Stimulated activated CD4-positive, alpha-beta T cell treated with anti-CD3 and anti-CD28 coated beads, Interleukin-15, amount 100 ng/mL, for 24 hours (primary cell): ENCODE data around the gene TMEM158.

Source experiments
- DNase-seq: peaks from one replicate; pipeline ENCODE4 v3.0.0-alpha.2; 2020

TMEM158 gene

DNA sequence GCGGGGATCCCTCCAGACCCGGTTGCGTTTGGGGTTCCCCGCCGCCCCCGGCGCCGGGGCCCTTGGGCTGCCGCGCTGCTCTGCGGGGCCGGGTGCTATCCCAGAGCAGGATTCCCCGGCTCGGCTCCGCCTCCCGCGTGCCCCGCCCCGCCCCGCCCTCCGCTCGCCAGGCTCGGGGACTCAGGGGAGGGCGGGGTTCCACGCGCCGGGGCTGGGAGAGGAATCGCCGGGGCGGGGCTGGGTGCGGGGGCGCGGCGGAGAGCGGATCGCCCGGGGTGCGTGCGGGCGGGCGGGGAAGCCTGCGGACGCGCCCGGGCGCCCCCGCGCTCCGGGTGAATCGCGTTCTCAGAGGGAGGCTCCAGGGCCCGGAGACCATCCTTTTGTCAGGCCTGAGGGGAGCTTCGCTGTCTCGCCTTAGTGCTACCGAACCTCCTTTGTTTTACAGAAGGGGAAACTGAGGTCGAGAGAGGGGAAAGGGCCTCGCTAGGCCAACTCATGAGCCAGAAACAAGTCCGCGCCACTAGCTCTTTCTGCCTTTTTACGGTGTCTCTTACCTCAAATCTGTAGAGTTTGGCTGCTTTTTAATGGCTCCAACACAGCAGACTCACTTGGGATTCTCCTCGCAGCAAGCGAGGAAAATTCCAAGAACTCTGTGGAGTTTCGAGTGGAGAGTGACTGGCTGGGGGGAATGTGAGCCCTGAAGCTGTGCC, at the start of gene TMEM158:
TMEM158 (minus strand) TSS at position 82 of the 710 bp plus-strand sequence. CDS start 260 bp downstream, outside the sequence.
- DNase-seq = peak; percentile 90

DNA sequence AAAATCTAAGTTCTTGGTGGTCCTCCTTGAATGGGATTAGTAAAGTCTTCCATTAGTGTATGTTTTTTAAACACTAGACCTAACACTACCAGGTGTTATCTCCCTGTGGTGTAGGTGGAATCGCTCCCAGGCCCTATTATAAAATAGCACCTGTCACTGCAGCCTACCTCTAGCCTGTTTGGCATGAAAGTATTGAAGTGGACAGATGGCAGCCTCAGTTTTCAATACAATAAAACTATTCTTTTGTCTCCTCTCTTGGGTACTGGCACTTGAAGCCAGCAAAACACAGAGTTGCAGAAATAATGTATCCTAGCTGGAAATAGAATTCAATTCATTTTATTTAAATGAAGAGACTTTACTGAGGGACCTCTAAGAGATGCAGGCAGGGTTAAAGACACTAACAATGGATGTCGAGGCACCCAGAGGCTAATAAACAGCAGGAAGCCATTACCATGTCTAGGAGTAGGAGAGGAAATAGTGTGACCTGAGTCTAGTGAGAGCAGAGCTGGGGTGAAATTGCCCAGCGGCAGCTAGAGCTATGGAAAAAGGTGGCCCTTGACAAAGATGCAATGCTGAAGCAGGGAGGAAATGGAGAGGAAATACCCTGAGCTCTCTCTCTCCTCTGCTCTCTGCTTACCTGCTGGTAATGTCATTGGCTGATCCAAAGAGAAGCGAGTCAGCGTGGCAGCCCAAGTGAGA, 49.1 kb upstream of the TMEM158 start:
- no peak for DNase-seq

DNA sequence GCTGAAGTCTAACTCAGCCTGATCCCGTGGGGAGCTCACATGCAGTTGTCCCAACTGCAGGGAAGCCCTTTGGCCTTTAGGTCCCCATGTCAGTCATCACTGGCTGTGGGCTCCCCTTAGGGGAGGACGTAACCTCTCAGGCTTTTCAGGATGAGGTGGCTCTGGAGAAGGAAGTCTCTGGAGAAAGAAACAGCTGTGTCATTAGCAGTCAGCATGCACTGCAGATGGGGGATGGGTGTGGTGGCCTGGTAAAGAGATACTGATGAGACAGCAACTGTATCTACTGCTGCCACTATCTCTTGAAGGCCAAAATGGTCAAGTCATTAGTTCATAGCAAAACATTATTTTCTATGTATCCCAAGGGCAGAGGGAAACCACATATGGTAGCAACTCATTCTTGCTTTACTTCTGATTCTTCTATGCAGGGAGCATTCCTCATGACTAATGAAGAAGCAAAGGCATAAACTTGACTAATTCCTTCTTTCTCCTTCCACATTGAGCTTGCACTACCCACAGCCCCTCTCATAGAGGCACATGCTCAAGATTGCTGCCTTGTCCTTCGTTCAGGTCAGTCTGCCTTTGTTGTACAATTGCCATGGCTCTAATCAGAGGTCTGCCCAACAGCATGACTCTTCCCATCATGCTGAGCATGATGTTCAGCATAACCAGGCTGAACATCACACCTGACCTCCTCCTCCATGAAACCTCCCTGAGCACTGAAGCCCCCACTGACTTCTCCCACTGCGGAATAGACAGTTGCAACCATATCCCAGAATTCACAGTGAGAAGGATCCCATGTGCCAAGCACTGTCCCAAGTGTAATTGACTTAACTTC, 47.8 kb upstream of the TMEM158 start:
- DNase-seq = no peak

DNA sequence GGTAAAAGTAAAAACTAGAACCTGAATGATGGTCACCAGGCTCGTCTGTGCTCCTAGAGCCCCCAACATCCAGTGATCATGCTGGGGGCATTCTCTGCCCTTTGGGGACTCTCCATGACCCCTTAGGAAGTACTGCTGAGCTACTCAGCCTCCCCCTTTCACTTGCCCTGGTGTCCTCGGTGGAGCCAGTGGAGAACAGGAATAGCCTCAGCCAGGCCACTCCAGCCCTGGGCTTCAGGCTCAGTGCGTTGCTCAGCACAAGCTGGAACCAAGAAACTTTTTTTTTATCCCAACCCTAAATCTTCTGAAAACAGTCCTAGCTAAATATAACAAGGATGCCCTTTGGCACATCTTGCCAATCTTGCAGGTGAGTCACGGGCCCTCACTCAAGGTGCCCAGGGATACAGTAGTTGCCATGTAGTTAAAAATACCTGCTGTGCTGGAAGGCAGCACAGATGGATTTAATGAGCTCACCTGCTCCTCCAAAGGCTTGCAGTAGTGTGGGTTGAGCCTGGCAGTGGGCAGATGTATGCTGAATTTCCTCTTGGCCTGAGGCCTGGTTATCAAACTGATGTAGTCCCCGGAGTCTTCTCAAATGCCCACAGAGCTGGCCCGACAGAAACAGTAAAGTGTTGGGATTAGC, 46.9 kb upstream of the TMEM158 start:
- no peak for DNase-seq

DNA sequence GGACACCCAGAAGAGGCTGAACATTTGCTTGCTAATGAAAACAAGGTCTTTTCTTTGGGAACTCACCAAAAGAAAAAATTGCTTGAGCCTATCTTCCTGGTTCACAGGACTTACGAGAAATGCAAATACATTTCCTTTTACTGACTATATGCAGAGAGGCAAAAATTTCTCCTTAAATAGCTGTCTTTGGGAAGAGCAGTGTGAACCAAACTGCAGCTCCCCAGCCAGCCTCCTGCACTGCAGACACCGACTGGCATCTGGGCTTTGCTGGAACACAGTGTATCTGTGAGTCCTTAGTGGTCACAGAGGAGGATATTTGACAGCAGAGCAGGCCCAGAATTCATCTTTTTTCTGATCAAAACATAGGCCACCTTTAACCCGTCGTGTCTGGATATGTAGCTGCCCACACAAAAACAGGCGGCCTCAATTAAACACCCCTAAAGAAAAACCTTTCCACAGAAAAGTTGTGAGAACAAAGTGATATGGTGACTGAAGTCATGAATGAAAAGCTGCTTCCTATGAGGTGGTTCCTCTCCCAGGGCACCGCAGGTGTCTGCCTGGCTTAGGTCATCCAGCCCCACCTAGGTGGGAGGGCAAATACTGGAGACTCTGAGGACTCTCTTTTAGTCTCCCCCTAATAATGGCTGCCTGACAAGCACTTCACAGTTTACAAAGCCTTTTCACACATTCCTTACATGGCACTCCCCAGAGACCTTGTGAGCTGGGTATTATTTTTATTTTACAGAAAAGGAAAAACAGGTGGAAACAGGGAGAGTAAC, 46.1 kb upstream of the TMEM158 start:
- DNase-seq = no peak

DNA sequence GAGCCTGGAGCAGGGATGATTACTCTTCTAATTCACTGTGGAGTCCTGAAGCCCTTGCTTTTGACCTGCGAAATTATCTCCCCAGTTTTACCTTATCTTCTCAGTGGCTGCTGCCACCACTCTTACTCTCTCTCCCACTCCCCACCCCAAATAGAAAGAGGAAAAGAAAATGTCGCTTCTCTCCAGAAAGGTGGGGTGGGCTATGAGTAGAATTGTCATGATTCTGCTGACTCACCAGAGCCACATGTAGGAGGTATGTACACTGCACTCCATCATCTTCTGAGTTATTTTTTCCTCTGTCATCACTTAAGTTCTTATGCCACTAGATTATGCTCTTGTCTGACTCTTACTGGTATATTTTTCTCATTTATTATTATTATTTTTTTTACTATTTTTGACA, 43.9 kb upstream of the TMEM158 start:
- no peak for DNase-seq

DNA sequence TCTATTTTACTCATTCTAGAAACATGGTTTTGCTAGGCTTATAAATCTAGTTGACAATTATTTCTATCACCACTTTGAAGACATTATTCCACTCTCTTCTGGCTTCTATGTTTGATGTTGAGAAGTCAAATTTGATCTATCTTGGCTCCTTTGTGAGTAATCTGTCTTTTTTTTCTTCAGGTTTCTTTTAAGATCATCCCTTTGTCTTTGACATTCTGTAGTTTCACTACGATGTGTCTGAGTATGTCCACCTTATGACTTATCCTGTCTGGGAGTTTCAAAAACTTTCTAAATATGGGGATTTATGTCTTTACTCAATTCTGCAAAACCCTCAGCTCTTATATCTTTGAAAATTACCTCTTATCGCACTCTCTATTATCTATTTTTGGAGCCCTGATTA, 41.0 kb upstream of the TMEM158 start:
- DNase-seq = no peak

DNA sequence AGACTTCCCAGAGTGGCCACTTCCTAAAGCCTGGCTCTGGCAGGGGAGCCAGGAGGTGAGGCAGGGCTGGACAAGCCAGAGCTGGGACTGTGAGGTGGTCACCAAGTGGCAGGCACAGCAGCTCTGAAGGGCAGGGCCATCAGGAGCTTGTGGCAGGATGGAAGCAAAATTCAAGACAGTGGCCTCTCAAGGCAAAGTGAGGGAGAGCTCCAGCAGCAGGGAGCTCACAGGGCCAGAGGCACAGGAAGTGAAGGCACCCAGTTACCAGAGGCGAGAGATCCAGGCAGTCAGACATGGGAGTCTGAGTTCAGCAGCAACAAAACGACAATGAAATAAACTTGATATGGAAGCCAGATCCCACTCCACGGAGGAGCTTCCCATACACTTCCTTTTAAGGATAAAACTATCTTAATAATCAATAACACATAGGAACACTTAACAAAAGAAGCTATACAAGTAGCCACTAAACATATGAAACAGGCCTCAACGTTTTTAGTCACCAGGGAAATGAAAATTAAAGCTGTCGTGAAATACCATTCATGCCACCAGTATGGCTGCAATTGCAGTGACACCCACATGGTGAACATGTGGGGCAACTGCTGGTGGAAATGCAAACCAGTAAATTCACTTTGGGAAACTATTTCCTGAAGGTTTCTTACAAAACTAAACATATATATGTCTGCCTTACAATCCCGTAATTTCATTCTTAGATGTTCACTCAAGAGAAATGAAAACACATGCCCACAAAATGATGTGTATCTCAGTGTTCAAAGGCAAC, 35.4 kb upstream of the TMEM158 start:
- no peak for DNase-seq

DNA sequence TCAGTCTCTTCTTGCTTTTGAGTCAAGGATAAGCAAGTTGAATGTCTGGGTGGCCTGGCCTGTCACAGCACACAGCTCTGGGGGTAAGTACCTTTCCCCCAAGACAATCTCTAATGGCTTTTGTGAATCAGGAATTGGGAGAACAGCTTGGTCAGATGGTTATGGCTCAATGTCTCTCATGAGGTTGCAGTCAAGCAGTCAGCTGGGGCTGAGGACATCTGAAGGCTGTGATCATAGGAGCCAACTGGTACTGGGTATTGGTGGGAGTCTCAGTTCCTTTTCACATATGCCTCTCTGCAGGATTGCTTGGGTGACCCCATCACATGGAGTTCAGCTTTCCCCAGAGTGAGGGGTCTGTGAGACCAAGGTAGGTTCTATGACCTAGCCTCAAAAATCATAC, 33.0 kb upstream of the TMEM158 start:
- DNase-seq = no peak

DNA sequence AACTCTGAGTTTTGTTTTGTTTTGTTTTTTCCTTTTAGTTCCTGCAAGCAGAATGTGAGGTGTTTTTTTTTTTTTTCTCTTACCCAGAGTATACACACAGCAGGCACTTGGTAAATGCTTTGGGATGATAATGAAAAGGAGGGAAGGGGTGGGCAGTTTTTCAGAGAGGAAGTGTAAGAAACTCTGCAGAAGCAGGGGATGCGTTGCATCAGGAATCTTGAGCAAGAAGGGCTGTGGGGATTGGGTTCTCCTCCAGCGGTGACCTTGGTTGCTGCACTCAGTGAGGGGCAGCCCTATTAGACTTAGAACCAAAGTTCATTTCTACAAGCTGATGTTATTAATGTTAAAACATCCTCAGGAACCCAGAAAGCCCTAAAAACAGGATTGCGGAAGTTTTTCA, 32.2 kb upstream of the TMEM158 start:
- DNase-seq = no peak

DNA sequence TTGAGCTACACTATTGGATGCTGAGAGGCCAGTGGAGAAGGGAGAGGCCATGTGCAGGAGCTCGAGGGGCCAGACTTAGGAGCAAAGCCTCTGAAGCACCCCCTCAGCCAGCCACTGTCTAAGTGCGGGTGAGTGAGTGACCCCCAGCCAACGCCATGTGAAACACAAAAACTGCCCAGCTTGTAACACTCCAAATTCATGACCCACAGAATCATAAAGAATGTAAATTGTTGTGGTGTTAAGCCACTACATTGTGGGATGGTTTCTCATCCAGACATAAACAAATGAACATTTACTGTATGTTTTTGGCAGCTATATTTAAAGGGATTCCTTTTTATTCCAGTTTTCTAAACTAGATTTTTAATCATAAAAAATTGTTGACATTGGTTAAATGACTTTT, 27.2 kb upstream of the TMEM158 start:
- no peak for DNase-seq

DNA sequence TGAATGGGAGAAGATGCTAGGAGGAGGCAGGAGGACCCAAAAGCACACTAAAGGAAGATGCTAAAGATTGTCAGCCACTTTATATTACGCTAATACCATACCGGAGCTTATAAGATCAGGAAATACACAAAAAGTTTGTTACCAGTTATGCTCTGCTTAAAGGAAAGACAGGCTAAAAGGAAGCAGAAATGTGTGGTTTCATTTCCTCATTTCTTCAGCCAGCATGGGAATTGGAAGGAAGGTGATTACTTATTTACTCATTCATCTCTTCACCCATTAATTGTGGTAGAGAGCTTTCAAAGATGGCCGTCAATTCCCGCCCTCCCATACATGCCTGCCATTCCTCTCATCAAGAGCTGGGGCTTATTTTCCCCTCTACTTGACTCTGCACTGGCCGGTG, 26.7 kb upstream of the TMEM158 start:
- no peak for DNase-seq

DNA sequence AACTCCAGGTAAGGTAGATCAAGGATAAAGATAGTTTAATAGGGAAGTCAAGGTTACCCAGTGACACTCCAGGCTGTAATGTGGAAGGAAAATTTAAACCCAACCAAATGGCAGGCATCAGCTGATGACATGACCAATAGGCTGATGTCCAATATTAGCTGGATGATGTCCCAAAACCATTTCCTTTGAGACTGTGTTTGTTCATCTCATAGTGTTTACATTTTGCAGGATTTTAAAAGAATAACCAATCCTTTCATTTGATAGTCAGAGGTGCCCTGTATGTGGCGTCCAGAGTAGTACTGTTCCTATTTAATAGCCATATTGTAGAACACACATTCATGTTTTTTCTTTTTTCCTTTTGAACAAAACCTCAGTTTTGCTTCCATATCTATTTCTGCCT, 23.3 kb upstream of the TMEM158 start:
- DNase-seq = no peak

DNA sequence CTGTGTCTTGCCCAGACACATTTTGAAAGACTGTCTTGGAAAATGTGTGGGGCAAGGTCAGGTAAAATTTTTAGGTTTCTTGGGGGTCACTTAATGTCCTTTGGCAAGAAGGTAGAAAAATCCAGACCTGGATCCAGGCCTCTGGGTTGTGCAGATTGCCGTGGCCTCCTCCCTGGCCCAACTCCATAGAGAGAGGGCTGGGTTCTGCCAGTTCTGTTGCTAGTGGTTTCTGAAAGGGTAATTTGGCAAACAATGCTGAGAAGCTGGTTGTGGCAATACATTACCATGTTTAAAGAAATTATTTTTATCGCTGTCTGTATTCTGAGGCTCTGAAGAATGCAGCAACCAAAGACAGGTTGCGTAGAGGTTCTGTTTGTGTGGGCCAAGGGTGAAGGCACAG, 20.2 kb upstream of the TMEM158 start:
- DNase-seq = no peak

DNA sequence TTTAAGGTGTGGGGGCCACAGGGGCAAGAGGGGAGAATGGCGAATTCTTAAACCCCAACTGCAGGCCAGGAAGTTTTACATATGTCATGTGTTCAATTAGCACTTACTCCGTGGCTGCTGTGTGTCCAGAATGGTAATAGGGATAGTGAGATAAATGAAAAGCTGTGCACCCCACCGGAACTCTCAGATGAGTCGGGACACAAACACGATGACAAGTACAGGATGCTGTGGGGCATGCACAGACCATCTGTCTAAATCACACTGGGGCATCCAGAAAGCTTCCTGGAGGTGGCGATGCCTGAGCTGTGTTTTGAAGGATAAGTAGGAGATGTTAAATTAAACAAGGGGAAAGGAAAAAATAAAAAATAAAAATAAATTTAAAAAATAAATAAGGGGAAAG, 18.3 kb upstream of the TMEM158 start:
- no peak for DNase-seq

DNA sequence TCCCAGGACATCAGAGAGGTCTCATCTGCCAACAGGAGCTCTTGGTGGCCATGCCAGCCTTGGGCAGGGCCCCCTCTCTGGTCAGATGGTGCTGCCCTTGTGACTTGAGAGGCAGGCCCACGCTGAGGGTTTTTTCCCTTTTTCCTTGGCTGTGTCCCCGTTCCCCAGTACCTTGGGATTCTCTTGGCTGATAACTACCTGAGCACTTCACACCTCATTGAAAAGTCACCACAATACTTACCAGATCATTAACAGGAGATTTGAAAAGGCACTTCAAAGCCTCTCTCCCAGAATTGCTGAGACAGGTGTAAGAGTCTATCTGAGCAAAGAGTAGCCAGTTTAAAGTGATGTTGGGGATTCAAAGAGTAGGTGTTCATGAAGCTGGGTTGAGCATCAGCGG, 15.1 kb upstream of the TMEM158 start:
- no peak for DNase-seq

DNA sequence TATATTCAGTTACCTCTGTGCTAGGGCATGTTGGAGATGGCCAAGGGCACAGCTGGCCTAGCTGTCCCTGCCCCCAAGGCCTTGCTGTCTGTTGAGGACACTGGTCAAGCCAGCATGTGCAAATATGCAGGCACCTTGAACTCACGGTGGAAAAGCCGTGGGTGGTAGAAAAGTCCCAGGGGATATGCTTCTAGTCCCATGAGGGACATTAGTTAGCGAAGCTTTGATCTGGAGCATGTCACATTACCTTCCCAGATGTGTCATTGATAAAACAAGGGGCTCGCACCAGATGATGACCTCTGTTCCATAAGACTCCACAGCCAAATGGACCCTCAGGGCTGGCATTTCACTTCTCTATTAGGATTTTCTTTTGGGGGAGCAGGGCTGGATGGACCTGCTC, 14.2 kb upstream of the TMEM158 start:
- DNase-seq = no peak

DNA sequence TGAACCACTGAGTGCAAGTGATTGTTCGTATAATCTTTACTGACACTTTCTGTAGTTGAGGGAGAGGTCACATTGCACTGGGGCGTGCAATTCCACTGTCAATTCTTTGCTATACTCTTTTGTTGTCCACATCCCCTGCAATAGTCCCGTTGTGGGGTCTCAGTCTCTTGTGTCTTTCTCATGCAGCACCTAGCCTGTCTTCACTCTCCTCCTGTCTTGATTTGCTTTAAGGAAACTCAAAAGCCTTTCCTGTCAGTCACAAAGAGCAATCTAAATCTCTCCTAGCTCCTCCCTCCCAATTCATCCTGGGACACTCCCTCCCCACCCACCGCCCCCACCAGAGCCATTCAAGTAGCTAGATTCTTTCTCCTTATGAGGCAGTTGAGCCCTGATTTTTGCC, 13.2 kb upstream of the TMEM158 start:
- no peak for DNase-seq

DNA sequence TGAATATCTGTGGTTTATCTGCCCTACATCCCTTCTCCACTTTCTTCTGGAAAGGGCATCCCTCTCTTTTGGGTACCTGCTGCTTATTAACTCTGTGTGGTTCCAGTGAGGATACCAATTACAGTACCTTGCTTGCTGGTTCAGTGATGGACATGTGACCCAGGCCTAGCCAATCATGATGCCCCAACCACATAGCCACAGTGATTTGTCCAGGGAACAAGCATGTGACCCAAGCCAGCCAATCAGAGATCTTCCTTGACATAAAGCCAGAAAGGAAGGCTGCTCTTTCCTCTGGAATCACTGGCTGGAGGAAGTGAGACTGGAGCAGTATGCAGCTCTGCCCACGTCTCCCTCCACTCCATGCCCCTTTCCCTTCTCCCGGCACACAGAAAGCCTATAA, 10.9 kb upstream of the TMEM158 start:
- no peak for DNase-seq

DNA sequence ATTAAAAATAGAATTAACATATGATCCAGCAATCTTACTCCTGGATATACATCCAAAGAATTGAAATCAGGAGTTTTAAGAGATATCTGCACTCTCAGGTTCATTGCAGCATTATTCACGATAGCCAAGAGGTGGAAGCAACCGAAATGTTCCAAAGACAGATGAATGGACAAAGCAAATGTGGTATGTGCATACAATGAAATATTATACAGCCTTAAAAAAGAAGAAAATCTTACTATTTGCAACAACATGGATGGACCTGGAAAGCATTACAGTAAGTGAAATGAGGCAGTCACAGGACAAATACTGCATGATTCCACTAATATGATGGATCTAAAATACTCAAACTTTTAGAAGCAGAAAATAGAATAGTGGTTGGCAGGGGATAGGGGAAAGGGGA, 9.3 kb upstream of the TMEM158 start:
- no peak for DNase-seq

DNA sequence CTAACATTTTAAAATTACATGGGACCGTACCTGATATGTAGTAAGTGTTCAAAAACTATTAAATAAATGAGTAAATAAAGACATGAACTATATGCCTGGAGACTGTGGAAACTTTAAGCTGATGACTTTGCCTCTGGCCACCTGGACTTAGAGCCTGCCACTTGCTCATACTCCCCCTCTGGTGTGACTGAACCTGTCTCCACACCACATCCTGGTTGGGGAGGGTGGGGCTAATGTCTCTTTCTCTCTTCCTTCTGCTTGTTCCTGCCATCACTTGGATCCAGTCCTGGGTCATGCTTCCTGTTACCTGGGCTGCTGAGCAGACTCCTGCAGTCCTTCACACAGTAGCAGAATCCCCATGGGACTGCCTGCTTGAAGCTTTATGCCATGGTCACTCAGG, 8.2 kb upstream of the TMEM158 start:
- no peak for DNase-seq

DNA sequence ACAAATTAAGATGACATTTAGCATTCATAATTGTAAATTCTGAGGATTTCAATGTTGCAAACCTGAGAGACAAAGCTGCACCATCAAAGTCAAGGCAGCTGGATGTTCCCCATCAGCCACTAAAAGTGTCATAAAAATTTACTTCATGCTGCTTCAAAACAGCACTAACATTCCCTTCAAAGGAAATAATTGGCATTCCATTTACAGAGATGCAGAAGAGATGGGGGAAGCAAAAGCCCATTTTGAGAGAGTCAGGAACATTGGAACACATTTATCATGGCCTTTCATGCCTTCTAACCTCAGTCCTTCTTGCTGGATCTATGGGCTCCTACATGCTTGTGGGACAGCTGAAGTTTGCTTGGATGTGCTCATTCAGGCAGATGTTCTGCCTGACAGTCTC, 6.4 kb upstream of the TMEM158 start:
- no peak for DNase-seq
